T47D (cell line): ENCODE measurements around the gene CSPG5.

Experiments used
- DNase-seq, 2 experiments: peaks; one replicate each; pipeline versions ENCODE4 v3.0.0 to v3.0.0-alpha.2; 2011 to 2012; ENCODE audit warnings: low read depth in 1 of 2, low spot score in 1 of 2
- JUND ChIP-seq: IDR thresholded peaks from 2 replicates; pipeline ENCODE4 v1.6.1; 2012; ENCODE audit warnings: low read depth
- in situ Hi-C: cut with HindIII; loops from 2 replicates; pipeline ENCODE4 v1.10.0; 2016; ENCODE audit warnings: low sequenced_read_pairs, low pct_unique_long_range_greater_than_20kb

Gene CSPG5

DNA sequence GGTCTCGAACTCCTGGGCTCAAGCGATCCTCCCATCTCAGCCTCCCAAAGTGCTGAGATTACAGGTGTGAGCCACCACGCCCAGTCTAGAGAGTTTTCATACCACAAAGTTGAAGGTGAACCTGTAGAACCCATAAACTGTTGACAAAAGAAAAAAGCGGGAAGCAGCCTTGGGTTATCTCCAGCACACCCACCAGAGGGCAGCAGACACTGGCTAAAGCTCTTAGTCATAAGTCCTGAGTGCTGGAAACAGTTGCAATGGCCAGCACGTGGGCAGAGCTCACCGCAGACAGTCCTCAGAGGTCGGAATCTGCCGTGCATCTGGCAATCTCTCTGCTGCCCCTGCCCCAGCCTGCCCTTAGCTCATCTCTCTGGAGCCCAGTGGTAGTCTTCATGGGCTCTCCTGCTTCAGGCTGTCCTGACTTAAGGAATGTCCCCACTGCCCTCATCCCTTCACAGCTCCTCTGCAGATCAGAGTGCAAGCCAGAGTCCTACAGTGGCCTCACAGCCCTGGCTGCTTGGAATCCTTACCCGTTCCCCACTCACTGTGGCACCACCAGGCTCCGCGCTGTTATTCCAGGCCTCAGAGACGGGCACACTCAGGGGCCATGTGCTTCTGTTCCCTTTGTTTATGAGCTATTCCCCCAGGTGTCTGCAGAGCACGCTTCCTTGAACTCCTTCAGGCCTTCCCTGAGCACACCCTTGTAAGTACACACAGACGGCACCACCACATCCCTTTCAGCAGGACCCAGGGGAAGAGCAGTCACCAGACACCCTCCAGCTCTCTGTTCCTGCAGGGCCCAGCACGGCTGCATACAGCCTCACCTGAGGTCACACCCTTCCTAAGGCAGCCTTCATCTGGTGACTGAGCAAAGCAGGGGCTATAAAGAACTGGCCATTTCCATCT is 56.3 kb downstream of the CSPG5 start:
- in situ Hi-C loops, result no loop called here
- TF ChIP-seq JUND, result no peak
- peak; percentile 43 to 89 for DNase-seq

DNA sequence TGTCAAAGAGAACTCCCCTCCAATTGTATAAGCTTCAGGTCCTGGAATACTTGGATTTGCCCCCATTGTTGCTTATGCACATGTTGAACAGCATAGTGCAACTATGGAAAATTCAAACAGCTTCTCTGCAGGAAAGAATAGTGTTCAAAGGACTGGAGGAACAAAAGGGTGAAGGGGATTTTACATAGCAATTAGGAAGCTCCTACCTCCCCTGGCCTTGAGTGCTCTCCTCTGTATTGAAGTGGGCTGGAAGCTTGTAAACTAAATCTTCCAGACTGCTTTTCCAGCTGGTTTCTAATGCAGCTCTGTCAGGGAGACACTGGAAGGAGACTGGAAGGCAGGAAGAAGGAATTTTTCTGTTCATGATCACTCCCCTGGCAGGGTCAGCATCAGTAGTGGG is 57.9 kb downstream of the CSPG5 start:
- in situ Hi-C loops, result no loop called here
- no peak for TF ChIP-seq JUND
- DNase-seq, result no peak

DNA sequence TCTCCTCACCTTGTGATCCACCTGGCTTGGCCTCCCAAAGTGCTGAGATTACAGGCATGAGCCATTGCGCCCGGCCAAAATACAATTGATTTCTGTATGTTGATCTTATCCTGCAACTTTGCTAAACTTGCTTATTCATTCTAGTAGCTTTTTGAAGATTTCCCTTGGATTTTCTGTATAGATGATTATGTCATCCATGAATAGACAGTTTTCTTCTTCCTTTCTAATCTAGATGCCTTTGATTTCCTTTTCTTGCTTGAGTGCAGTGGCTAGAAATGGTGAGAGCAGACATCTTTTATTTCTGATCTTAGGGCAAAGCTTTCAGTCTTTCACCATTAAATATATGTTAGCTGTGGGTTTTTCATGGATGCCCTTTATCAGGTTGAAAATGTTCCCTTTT is 60.7 kb downstream of the CSPG5 start:
- in situ Hi-C loops, result no loop called here
- TF ChIP-seq JUND, result no peak

DNA sequence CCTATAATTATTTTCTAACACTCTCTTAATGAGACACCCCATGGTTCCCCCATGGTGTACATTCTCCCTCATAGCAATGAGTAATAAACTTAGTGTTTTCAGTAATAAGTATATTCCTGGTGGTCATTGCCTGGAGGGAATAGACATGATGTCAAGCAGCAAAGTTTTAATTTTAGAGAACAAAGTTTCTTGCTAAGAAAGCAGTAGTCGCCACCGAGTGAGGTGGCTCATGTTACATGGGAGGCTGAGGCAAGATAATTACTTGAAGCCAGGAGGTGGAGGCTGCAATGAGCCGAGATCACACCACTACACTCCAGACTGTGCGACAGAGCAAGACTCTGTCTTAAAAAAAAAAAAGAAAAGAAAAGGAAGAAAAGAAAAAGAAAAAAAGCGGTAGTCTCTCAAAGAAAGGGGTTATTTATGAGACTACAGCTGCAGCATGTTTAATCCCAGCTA is 62.8 kb downstream of the CSPG5 start:
- TF ChIP-seq JUND, result no peak
- DNase-seq, result no peak
- in situ Hi-C loops, result no loop called here

More for the DNA sequence above, 60.7 kb downstream of the CSPG5 start:
- no peak for DNase-seq

DNA sequence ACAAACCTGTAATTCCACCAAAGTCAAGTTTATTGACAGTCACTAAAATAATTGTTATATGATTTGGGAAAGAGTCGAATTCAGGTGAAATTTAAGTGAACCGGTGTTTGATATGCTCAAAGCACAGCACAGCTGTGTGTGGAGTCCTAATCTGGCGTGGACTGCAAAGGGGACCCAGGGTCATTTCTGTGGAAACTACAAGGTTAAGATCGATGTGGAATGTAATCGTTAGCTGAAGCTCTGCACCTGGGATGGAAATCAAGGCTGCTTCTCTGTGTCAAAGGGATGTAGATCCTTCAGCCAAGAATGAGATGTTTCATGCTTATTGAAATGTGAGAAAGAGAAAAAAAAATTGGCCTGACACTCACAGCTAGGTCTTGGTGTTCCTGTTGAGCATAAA is 63.6 kb downstream of the CSPG5 start:
- no peak for DNase-seq
- no peak for TF ChIP-seq JUND
- in situ Hi-C loops, result no loop called here

DNA sequence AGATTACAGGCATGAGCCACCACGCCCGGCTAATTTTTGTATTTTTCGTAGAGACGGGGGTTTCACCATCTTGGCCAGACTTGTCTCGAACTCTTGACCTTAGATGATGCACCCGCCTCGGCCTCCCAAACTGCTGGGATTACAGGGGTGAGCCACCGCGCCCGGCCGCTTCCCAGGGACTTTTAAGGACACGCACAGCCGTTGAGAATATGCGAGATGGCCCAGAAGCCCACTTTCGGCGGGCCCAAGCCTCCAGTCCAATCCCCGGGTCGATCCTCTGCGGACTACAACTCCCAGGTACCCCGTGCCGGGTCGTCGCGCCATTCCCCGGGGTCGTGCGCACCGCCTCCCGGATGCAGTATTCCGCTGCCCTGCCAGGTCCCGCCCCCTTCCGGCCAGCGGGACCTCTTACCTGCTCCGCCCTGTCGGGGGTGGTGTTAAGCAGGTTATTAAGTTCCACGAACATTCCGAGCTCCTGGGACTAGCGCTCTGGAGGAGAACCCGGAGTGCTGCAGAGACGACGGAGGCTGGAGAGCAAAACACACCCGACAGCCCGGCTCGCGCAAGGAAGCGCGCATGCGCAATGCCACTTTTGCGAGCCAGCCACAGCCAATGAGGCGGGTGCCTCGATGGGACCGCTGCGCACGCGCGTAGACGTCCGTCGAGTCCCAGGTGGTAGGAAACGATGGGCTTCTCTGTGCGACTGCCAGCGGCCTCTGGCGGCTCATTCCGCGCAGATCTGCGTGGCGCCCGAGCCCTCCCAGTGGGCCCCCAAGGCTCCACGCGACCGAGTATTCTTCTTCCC is 65.3 kb downstream of the CSPG5 start, which contains the start of gene ELP6:
ELP6 (minus strand) TSS at position 588 of the 805 bp plus-strand sequence; CDS start at position 466, 122 bp downstream.
- TF ChIP-seq JUND, result no peak
- in situ Hi-C loops, result no loop called here
- DNase-seq, result peak; percentile 72 to 95

DNA sequence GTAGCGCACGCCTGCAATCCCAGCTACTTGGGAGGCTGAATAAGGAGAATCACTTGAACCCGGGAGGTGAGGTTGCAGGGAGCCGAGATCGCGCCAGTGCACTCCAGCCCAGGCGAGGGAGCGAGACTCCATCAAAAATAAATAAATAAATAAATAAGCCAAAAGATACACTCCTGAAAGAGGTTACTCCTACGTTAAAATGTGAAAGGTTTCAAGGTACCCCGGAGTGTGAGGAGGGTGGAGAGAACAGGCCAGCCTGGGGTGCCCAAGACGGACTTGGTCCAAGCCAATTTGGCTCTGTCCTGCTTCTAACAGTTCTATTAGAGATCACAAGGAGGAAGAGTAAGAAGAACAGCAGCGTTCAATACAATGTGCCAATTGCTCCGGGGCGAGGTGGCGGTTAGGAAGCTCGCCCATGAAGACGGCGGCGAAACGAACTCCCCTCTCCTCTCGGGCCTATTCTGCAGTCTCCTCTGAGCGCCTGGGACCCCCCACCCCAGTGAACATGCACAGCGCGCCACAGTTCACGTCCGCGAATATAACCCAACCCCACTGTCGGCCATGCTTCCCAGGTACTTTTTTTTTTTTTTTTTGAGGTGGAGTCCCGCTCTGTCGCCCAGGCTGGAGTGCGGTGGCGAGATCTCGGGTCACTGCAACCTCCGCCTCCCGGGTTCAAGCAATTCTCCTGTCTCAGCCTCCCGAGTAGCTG is 66.1 kb downstream of the CSPG5 start:
- DNase-seq, result peak in 1 of 2 experiments; percentile 20
- in situ Hi-C loops, result no loop called here
- TF ChIP-seq JUND, result no peak
